Renal pelvis (tissue), 4 donors: ENCODE measurements around the gene CTNNBL1. TPM values are rescaled to one million over a fixed set of nuclear protein-coding genes. Genes with fewer than 3 reads are reported as not detected.

Experiments
- DNase-seq: peaks from one replicate; pipeline ENCODE4 v3.0.0-alpha.2; 2013
- polyA plus RNA-seq, 3 donors: library from polyadenylated mRNA; unstranded; fragments of 120-200 nt; gene quantifications; one replicate each; pipeline ENCODE4 v1.2.1, GENCODE V29; 2013; ENCODE audit not compliant: insufficient read length in 3 of 3

Gene CTNNBL1
- polyA plus RNA-seq, 3 donors = 47.0 to 60.0 (median 50.2) TPM

GRCh38 chr20:37770908-37771307, 77.1 kb downstream of the CTNNBL1 start:
- no peak for DNase-seq

DNA sequence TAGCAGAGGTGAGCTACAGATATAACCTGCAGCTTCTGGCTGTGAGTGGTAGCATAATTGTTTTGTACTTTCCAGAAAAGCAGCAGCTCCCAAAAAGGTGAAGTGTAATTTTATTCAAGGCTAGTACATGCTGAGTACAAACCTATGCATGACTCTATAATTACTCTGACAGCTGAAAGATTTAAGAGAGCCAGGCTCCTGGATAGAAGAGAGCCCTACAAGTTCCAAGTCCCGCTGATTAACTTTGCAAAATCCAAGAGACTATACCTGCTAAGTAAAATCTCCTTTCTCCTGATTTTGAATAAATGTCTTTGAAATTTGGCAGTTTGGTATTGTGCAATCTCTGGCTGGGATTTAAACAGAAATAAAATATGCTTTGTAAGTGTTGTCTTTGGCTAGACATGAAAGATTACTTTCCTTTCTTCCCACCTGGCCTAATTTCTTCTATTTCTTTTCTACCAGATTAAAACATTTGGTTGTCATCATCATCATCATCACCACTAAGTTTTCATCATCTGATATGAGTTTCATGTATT, 79.5 kb downstream of the CTNNBL1 start:
- DNase-seq = no peak

DNA sequence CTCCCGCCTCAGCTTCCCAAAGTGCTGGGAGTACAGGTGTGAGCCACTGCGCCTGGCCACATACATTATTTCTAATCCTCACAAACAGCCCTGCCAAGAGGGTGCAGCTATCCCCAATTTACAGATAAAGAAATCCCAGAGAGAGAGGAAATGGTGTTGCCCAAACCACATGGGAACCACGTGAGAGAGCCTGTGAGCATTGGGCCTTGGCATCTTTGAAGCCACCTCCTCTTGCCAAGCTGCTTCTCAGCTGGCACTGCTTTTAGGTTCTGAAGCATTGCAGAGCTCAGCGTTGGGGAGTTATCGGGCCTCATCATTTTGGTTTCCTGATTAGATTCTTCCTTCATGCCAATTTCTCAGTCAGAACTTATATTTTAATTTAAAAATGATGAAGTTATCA, 80.3 kb downstream of the CTNNBL1 start:
- DNase-seq = no peak

DNA sequence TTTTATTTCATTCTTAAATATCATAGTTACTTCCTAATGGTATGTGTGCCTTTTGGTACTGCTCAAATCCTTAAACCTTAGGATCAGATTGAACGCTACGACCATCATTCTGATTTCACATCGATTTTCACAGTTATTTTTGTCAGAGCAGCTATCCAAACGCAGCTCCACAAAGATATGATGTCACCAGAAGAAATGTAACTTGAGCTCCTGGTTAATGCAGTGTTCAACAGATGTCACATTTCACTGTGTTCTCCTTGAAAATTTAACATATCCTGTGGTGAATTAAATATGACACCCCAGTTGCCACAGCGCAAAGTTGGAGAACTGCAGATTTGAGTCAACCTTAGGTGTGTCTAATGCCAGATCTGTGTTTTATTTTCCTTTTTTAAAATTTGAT, 81.4 kb downstream of the CTNNBL1 start:
- DNase-seq = no peak

DNA sequence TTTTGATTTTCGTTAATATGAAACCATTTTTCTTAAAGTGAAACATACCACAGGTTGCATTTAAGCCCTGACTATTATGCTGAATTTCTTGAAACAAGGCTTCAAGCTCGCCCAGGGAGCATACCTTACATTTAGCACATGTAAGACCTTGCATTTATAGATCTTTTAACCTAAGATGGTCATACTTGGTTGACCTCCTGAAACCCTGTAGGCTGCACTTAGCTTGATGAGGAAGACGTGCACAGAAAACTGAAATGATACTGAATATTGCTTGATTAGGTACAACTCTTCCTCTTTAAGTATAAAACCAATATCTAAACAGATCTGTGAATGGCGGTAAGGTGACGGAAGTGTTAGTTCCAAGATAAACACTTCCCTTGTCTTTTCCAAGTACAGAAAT, 82.2 kb downstream of the CTNNBL1 start:
- no peak for DNase-seq

GRCh38 chr20:37776526-37776925, 82.7 kb downstream of the CTNNBL1 start:
- DNase-seq = no peak

GRCh38 chr20:37777012-37777950, 83.5 kb downstream of the CTNNBL1 start:
- DNase-seq = no peak

GRCh38 chr20:37777988-37778659, 84.3 kb downstream of the CTNNBL1 start:
- DNase-seq = no peak

GRCh38 chr20:37781626-37782025, 87.8 kb downstream of the CTNNBL1 start:
- no peak for DNase-seq

DNA sequence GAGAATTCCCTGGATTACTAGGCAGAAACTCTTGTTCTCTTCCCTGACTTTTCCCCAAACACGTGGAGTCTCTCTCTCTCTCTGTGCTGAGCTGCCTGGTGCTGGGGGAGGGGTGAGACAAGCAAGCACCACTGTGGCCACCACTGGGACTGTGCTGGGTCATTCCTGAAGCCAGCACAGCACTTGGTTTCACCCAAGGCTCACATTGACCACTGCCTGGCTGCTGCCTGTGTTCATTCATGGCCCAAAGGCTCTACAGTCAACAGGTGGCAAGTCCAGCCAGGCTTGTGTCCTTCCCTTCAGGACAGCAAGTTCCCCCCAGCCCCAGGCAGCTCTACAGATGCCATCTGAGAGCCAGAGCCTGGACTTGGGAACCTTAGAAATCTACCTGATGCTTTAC, 92.2 kb downstream of the CTNNBL1 start:
- no peak for DNase-seq

- no peak for DNase-seq
These were observed 95.6 kb downstream of the CTNNBL1 start for GRCh38 chr20:37789408-37789807.

DNA sequence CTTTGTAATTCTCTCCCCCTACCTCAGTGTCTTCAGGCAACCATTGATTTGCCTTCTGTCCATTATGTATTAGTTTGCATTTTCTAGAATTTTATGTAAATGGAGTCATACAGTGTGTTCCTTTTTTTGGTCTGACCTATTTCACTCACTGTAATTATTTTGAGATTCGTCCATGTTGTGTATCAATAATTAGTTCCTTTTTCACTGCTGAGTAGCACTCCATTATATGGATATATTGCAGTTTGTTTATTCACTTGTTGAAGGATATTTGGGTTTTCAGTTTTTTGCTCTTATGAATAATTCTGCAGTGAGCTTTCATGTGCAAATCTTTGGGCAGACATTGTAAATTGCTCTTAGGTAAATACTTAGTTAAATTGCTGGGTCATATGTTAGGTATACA, 97.1 kb downstream of the CTNNBL1 start:
- no peak for DNase-seq

- DNase-seq = no peak
These were observed 102.3 kb downstream of the CTNNBL1 start for GRCh38 chr20:37796121-37796520.

DNA sequence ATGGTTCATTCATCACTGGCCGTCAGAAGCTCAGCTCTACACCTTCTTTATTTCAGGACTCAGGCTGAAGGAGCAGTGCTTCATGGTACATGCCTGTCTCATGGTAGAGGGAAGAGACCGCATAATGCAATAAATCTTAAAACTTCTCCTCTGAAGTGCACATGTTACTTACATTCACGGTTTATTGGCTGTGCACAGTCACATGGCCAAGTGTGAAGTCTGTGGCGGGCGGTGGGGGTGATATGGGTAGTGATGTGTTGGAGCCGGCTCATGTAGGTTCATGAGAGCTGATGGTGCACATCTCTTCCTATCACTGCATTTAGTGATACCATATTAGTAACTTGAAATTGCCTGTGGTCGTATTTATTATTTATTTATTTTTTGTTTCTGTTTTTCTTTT, 102.9 kb downstream of the CTNNBL1 start:
- DNase-seq = no peak

- DNase-seq = no peak
These were observed 103.9 kb downstream of the CTNNBL1 start for GRCh38 chr20:37797669-37798175.

GRCh38 chr20:37798312-37798711, 104.5 kb downstream of the CTNNBL1 start:
- no peak for DNase-seq

DNA sequence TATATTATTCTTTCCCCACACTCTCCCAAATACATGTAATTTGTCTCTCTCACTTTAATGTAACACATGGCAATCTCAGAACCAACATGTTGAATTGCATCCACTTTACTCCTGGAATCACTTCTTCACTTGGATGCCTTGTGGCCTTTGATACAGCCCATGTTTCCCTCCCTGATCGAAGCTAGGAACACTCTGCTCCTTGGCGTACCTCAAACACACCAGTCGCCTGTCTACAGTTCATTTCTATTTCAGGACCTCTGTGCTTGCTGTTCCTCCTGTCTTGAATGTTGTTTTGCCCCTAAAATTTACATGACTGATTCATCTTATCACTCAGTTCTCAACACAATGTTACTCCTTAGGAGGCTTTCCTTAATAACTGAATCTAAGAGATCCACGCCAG, 106.8 kb downstream of the CTNNBL1 start:
- no peak for DNase-seq

GRCh38 chr20:37801921-37802320, 108.1 kb downstream of the CTNNBL1 start:
- DNase-seq = no peak

GRCh38 chr20:37803438-37804307, 109.8 kb downstream of the CTNNBL1 start:
- peak; percentile 69 for DNase-seq

DNA sequence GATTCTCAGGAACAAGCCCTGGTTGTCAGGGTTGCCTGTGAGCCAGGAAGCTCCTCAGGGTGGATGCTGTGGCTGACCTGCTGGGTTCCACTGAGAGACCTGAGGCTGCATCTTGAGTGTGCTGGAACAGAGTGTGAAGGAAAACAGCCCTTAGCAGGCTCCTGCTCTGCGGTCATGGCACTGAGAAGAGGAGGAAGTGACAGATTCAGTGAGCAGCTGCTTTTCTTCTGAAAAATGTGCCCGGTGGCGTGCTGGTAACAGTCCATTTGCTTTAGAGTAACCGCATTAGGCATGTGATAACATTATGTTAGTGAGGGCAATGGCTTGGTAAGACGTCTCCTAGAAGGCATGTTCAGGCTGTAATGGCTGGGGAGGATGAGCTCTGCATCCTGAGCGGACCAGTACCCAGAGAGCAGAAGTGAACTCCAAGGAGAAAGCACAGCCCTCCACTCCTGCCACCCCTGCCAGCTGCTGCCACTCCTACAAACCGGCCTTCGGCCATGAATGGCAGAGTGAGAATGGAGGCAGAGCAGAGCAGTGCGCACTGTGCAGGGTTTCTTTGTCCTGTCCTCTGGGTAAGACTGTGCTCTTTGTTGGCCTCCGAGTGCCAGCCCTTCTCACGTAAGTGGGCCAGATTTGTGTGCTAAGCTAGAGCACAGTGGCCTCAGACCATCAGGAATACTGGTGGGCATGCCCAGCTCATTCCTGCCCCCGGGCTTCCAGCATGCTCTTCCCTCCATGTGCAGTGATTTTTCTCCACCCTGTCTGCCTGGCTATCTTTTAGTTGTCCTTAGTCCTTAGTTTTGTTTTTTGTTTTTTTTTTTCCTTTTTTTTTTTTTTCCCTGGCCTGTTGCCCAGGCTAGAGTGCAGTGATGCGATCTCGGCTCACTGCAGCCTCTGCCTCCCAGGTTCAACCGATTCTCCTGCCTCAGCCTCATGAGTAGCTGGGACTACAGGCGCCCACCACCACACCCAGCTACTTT, 111.0 kb downstream of the CTNNBL1 start:
- DNase-seq = no peak
